ENCODE measurements around the gene ZNF431. TPM values are rescaled to one million over a fixed set of nuclear protein-coding genes. Genes with fewer than 3 reads are reported as not detected.
A peak's percentile ranks its signal among the peaks of the same experiment; 100 is the strongest.

ZNF431 gene
- total RNA-seq, 1 donor from 2014 or later = 11.3 TPM

- no peak overlapping the region for H3K4me3 Mint-ChIP-seq (ENCODE audit: unreplicated experiment)
- no peak for DNase-seq (ENCODE audit: extremely low spot score, unreplicated experiment)
- H3K36me3 Mint-ChIP-seq (ENCODE audit: unreplicated experiment) = peaks cover 36% of the 10 kb centered on the region
- TF ChIP-seq, protein P1, sequence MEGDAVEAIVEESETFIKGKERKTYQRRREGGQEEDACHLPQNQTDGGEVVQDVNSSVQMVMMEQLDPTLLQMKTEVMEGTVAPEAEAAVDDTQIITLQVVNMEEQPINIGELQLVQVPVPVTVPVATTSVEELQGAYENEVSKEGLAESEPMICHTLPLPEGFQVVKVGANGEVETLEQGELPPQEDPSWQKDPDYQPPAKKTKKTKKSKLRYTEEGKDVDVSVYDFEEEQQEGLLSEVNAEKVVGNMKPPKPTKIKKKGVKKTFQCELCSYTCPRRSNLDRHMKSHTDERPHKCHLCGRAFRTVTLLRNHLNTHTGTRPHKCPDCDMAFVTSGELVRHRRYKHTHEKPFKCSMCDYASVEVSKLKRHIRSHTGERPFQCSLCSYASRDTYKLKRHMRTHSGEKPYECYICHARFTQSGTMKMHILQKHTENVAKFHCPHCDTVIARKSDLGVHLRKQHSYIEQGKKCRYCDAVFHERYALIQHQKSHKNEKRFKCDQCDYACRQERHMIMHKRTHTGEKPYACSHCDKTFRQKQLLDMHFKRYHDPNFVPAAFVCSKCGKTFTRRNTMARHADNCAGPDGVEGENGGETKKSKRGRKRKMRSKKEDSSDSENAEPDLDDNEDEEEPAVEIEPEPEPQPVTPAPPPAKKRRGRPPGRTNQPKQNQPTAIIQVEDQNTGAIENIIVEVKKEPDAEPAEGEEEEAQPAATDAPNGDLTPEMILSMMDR (IDR thresholded peaks at IDR 0.05) = no peak
- H3K27ac Mint-ChIP-seq (ENCODE audit: unreplicated experiment) = peak overlapping the region; percentile 45
- H3K4me1 Mint-ChIP-seq (ENCODE audit: unreplicated experiment) = peaks cover 9% of the 10 kb centered on the region
- H3K9me3 Mint-ChIP-seq (ENCODE audit: unreplicated experiment) = peaks cover 4% of the 10 kb centered on the region
- H3K27me3 Mint-ChIP-seq (ENCODE audit: unreplicated experiment) = no peaks in the 10 kb centered on the region
These were observed 16.8 kb downstream of the ZNF431 start for GRCh38 chr19:21158523-21159135.

DNA sequence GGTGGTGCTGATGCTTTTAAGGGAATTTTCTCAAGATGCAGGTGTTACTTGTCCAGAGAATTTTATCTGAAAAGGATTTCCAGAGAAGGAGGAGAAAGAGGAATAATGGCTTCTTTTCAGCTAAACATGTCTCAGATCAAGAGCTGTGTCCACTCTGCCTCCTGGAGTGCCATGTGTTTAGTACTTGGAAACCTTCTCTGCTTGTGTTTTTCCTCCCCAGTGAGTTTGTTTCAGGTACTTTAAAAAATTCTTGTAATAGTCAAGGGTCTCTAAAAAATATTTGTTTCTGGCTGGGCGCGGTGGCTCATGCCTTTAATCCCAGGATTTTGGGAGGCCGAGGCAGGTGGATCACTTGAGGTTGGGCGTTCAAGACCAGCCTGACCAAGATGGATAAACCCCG, 22.7 kb downstream of the ZNF431 start:
- Mint-ChIP-seq H3K4me3 (ENCODE audit: unreplicated experiment) (no peak overlapping the region), H3K27me3 (ENCODE audit: unreplicated experiment) (no peaks in the 10 kb centered on the region), H3K36me3 (ENCODE audit: unreplicated experiment) (peaks cover 42% of the 10 kb centered on the region), H3K27ac (ENCODE audit: unreplicated experiment) (no peak overlapping the region), H3K9me3 (ENCODE audit: unreplicated experiment) (no peaks in the 10 kb centered on the region), H3K4me1 (ENCODE audit: unreplicated experiment) (no peaks in the 10 kb centered on the region)
- DNase-seq (ENCODE audit: extremely low spot score, unreplicated experiment) = no peak
- TF ChIP-seq, protein P1 (IDR thresholded peaks at IDR 0.05) = no peak

DNA sequence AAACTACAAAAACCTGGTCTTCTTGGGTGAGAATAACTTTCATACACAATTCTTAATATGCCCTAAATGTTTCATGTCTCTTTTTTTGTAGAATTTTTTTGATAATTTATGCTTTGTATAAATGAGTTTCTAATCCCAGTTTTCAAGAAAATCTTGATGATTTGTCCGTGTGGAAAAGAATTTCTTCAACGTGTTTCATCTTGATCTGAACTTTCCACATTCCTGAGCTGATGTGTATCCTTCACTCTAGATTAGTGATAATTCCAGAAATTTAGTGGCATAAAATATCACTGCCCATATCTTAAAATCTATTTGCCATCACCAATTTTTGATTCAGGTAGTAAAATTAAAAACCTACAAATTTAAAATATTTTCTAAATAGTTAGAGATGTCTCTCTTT, 24.6 kb downstream of the ZNF431 start:
- no peaks in the 10 kb centered on the region for H3K27me3 Mint-ChIP-seq (ENCODE audit: unreplicated experiment)

GRCh38 chr19:21197590-21198295, 55.9 kb downstream of the ZNF431 start:
- Mint-ChIP-seq H3K27me3 (ENCODE audit: unreplicated experiment) (no peaks in the 10 kb centered on the region), H3K27ac (ENCODE audit: unreplicated experiment) (no peak overlapping the region), H3K4me1 (ENCODE audit: unreplicated experiment) (peaks cover 15% of the 10 kb centered on the region), H3K4me3 (ENCODE audit: unreplicated experiment) (no peak overlapping the region), H3K9me3 (ENCODE audit: unreplicated experiment) (peaks cover 9% of the 10 kb centered on the region), H3K36me3 (ENCODE audit: unreplicated experiment) (no peaks in the 10 kb centered on the region)
- no peak for DNase-seq (ENCODE audit: extremely low spot score, unreplicated experiment)
- TF ChIP-seq, protein P1 (IDR thresholded peaks at IDR 0.05) = no peak

More for the DNA sequence above, 24.6 kb downstream of the ZNF431 start:
- DNase-seq (ENCODE audit: extremely low spot score, unreplicated experiment) = no peak
- H3K36me3 Mint-ChIP-seq (ENCODE audit: unreplicated experiment) = peaks cover 40% of the 10 kb centered on the region
- TF ChIP-seq, protein P1 (IDR thresholded peaks at IDR 0.05) = no peak
- no peak overlapping the region for H3K27ac Mint-ChIP-seq (ENCODE audit: unreplicated experiment)
- H3K4me1 Mint-ChIP-seq (ENCODE audit: unreplicated experiment) = no peaks in the 10 kb centered on the region
- H3K9me3 Mint-ChIP-seq (ENCODE audit: unreplicated experiment) = no peaks in the 10 kb centered on the region
- no peak overlapping the region for H3K4me3 Mint-ChIP-seq (ENCODE audit: unreplicated experiment)

DNA sequence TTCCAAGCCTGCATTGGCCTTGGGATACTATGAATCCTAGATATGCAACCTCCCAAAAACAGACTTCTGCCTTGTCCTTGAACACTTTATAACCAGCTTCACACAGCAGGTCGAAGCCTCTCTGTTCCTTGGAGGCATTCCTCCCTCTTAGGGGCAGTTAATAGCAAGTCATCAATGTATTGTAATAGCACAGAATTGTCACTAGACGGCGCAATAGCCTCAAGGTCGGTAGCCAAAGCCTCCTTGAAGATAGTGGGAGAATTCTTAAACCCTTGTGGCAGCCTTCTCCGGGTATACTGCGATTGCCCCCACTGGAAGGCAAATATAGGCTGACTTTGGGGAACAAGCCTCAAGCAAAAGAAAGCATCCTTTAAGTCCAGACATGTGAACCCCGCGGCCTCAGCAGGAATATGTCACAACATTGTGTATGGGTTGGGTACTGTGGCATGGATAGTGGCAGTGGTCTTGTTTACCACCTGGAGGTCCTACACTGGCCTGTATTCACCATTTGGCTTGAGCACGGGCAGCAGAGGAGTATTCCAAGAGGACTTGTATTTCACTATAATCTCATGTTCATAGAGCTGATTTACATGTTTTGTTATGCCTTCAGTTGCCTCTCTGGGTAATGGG, 61.1 kb downstream of the ZNF431 start:
- Mint-ChIP-seq H3K27me3 (ENCODE audit: unreplicated experiment) (no peaks in the 10 kb centered on the region), H3K9me3 (ENCODE audit: unreplicated experiment) (peaks cover 20% of the 10 kb centered on the region), H3K36me3 (ENCODE audit: unreplicated experiment) (no peaks in the 10 kb centered on the region), H3K4me1 (ENCODE audit: unreplicated experiment) (peaks cover 18% of the 10 kb centered on the region), H3K4me3 (ENCODE audit: unreplicated experiment) (no peak overlapping the region), H3K27ac (ENCODE audit: unreplicated experiment) (no peak overlapping the region)
- TF ChIP-seq, protein P1 (IDR thresholded peaks at IDR 0.05) = peak; percentile 49
- no peak for DNase-seq (ENCODE audit: extremely low spot score, unreplicated experiment)

Data from osteocyte (in vitro differentiated cells).